WERI-Rb-1 (cell line): ENCODE data around the gene AKAP6.
A peak's percentile ranks its signal among the peaks of the same experiment; 100 is the strongest.

Experiments used
- DNase-seq: peaks from one replicate; pipeline ENCODE4 v3.0.0-alpha.2; 2020
- H3K27ac ChIP-seq: fragments of 250-450 bp; sonication (Bioruptor Pico); 2 replicates; pipeline ENCODE4 v1.5.1; 2020; ENCODE audit warnings: mild to moderate bottlenecking, moderate library complexity
- H3K27me3 ChIP-seq: fragments of 250-450 bp; sonication (Bioruptor Pico); 2 replicates; pipeline ENCODE4 v1.5.1; 2021; ENCODE audit warnings: mild to moderate bottlenecking, low read depth, moderate library complexity; ENCODE audit not compliant: insufficient read depth, severe bottlenecking
- H3K36me3 ChIP-seq: fragments of 250-450 bp; sonication (Bioruptor Pico); 2 replicates; pipeline ENCODE4 v1.5.1; 2020; ENCODE audit warnings: mild to moderate bottlenecking, moderate library complexity
- H3K4me3 ChIP-seq: 2 replicates; pipeline ENCODE4 v1.5.1; 2011; ENCODE audit warnings: low read depth, mild to moderate bottlenecking, control low read depth, low read length
- H3K9me3 ChIP-seq: fragments of 250-450 bp; sonication (Bioruptor Pico); 2 replicates; pipeline ENCODE4 v1.5.1; 2021; ENCODE audit warnings: mild to moderate bottlenecking, moderate library complexity; ENCODE audit not compliant: severe bottlenecking
- CTCF ChIP-seq: IDR thresholded peaks from 2 replicates; pipeline ENCODE4 v1.5.1; 2011; ENCODE audit warnings: low read depth, mild to moderate bottlenecking, control low read depth, inconsistent platforms, low read length

Gene AKAP6

GRCh38 chr14:32584079-32584478 is 255.0 kb downstream of the AKAP6 start:
- no peaks in the 10 kb centered on the region for H3K27me3 ChIP-seq
- no peak overlapping the region for H3K27ac ChIP-seq
- DNase-seq, result no peak
- no peak for TF ChIP-seq CTCF
- H3K36me3 ChIP-seq, result no peaks in the 10 kb centered on the region
- H3K9me3 ChIP-seq, result no peaks in the 10 kb centered on the region
- H3K4me3 ChIP-seq, result no peak overlapping the region

- TF ChIP-seq CTCF, result no peak
- Histone ChIP-seq H3K27ac (no peak overlapping the region), H3K27me3 (no peaks in the 10 kb centered on the region), H3K36me3 (no peaks in the 10 kb centered on the region), H3K4me3 (no peak overlapping the region), H3K9me3 (no peaks in the 10 kb centered on the region)
- DNase-seq, result no peak
These were observed 258.4 kb downstream of the AKAP6 start for GRCh38 chr14:32587461-32587860.

DNA sequence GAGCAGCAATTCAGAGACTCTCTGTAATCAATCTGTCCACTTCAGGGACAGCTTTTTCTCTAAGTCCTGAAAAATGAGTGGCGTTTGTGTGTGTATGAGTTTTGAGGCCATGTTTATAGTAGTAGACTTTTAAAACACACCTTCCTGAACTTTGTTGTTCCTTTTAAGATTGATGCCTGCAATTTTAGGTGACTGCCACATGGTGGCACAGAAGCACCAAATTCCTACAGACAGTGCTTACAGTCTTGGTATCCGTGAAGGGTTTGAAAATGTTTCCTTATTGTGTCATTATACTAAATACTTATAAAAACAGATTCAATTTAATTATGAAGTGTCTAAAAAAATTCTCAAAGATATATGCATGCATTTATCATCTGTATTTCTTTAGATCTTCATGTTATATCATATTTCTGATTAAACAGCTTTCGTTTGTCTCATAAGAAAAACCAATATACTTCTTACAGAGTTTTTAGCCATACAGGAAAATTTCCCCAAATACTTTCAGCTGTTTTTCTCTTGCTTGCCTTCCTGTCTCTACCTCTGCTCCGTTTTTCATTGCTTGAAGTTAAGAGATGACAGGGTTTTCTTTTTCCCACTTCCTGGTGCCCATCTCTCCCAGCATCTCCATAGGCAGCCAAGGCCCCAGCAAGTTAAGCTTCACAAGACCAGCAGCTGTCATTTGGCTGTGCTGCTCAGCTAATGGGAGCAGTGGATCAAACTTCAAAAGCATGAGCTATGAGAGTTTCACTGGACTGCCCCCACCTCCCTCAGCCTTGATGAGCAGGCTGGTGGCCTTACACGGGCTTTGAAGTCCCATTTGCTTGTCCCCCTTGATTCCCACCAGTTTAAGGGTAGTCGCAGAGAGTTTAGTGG is 259.6 kb downstream of the AKAP6 start:
- no peak overlapping the region for H3K27ac ChIP-seq
- no peaks in the 10 kb centered on the region for H3K36me3 ChIP-seq
- H3K4me3 ChIP-seq, result no peak overlapping the region
- peak; percentile 51 for TF ChIP-seq CTCF
- no peaks in the 10 kb centered on the region for H3K9me3 ChIP-seq
- peak; percentile 16 for DNase-seq
- H3K27me3 ChIP-seq, result no peaks in the 10 kb centered on the region

DNA sequence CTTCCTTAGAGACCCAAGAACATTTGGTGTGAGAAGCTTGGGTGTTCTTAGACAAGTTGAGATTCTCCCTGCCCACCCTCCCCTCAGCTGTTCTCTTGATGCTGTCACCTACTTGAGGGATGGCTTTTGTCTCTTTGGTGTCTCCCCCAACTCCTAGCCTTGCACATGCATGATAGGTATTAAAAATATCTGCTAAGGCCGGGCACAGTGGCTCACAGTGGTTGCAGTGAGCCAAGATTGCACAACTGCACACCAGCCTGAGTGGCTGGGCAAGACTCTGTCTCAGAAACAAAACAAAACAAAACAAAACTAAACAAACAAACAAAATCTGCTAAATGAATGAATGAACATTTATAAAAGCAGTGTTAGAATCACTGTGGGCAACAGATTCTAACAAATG is 261.1 kb downstream of the AKAP6 start:
- TF ChIP-seq CTCF, result no peak
- Histone ChIP-seq H3K4me3 (no peak overlapping the region), H3K27me3 (no peaks in the 10 kb centered on the region), H3K9me3 (no peaks in the 10 kb centered on the region), H3K36me3 (no peaks in the 10 kb centered on the region), H3K27ac (no peak overlapping the region)
- DNase-seq, result no peak

GRCh38 chr14:32593290-32593942 is 264.3 kb downstream of the AKAP6 start:
- DNase-seq, result no peak
- H3K27ac ChIP-seq, result no peak overlapping the region
- H3K9me3 ChIP-seq, result no peaks in the 10 kb centered on the region
- no peaks in the 10 kb centered on the region for H3K27me3 ChIP-seq
- TF ChIP-seq CTCF, result no peak
- H3K4me3 ChIP-seq, result no peak overlapping the region
- no peaks in the 10 kb centered on the region for H3K36me3 ChIP-seq
